ENCODE data around the gene ACKR2. TPM values are rescaled to one million over a fixed set of nuclear protein-coding genes. Genes with fewer than 3 reads are reported as not detected.
A peak's percentile ranks its signal among the peaks of the same experiment; 100 is the strongest.

The ACKR2 gene
- total RNA-seq, 1 donor, result not detected

DNA sequence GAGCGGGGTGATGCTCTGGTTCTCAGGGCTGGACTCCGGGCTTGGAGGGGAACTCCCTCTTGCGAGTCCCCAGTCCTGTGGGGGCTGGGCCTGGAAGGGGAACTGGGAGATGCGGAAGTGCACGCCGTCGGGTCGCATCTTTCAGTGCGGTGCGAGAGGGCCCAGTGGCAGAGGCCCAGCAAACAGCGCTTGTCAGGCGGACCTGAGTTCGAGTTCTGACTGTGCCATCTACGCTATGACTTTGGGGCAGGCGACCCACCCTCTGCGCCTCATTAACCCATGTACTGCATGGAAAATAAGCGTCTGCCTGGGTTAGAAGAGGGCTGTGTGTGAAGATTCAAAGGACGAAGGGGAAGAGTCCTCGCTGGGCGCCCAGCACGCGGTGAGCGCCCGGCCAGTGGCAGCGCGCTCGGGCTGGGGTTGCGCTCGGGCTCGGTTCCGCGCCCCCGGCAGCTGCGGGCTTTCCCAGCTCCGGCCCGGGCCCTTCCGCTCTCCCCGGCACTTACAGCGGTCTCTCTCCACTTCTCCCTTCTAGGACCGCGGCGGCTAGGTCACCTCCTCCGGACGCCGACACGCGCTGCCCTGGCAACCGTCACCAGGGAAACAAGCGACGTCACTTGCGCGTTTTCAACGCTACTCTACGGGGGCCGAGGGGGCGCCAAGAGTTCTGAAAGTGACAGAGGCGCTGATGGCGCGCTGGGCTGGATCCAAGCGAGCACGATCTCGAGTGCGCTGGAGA lies 36.4 kb upstream of the ACKR2 start, which contains the start of gene CCDC13:
TSS of gene CCDC13 (minus strand) at position 584 of the 739 bp plus-strand sequence. CDS start 14,908 bp downstream, outside the sequence.
- H3K4me3 ChIP-seq (ENCODE audit: insufficient read depth, low read length), result peak within 1 kb of the TSS; percentile 68
- peaks cover 10% of the 10 kb centered on the region for H3K4me1 ChIP-seq (ENCODE audit: insufficient read depth, low read length)
- no peak within 1 kb of the TSS for H3K27ac ChIP-seq (ENCODE audit: low read depth, low read length)
- H4K20me1 ChIP-seq (ENCODE audit: insufficient read depth, low read length), result no peaks in the 10 kb centered on the region
- no peaks in the 10 kb centered on the region for H3K36me3 ChIP-seq (ENCODE audit: insufficient read depth, low read length)
- H3K9me3 ChIP-seq (ENCODE audit: low read depth, low read length), result no peaks in the 10 kb centered on the region
- TF ChIP-seq, protein P1, sequence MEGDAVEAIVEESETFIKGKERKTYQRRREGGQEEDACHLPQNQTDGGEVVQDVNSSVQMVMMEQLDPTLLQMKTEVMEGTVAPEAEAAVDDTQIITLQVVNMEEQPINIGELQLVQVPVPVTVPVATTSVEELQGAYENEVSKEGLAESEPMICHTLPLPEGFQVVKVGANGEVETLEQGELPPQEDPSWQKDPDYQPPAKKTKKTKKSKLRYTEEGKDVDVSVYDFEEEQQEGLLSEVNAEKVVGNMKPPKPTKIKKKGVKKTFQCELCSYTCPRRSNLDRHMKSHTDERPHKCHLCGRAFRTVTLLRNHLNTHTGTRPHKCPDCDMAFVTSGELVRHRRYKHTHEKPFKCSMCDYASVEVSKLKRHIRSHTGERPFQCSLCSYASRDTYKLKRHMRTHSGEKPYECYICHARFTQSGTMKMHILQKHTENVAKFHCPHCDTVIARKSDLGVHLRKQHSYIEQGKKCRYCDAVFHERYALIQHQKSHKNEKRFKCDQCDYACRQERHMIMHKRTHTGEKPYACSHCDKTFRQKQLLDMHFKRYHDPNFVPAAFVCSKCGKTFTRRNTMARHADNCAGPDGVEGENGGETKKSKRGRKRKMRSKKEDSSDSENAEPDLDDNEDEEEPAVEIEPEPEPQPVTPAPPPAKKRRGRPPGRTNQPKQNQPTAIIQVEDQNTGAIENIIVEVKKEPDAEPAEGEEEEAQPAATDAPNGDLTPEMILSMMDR (IDR thresholded peaks at IDR 0.05; ENCODE audit: extremely low read depth, low read depth, low read length), result no peak
- peak; percentile 97 for DNase-seq (ENCODE audit: insufficient read length, low spot score, missing footprints)
- peak within 1 kb of the TSS; percentile 92 for H2AFZ ChIP-seq (ENCODE audit: low read length)
- peak within 1 kb of the TSS; percentile 75 for H3K4me2 ChIP-seq (ENCODE audit: insufficient read depth, low read length)
- H3K79me2 ChIP-seq (ENCODE audit: insufficient read depth, low read length), result no peaks in the 10 kb centered on the region
- peaks cover 2% of the 10 kb centered on the region for H3K27me3 ChIP-seq (ENCODE audit: insufficient read depth, low read length)

DNA sequence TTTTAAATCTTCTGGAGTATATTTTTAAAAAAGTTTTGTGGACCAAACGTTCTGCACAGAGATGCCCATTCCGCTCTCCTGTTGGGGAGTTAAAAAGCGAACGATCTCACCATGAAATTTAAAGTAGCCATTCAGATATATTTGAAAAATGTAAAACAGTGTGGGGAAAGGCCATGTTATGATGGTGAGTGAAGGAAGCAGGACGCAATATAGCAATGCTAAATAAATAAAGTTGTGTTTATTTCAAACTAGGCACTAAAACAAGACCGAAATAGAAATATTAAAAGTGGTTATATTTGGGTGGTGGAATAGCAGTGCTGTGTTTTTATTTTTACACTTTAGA lies 35.9 kb upstream of the ACKR2 start:
- Histone ChIP-seq H3K36me3 (ENCODE audit: insufficient read depth, low read length) (no peaks in the 10 kb centered on the region), H2AFZ (ENCODE audit: low read length) (peak overlapping the region; percentile 92), H3K9me3 (ENCODE audit: low read depth, low read length) (no peaks in the 10 kb centered on the region), H3K4me3 (ENCODE audit: insufficient read depth, low read length) (peak overlapping the region; percentile 68), H3K4me2 (ENCODE audit: insufficient read depth, low read length) (peak overlapping the region; percentile 75), H4K20me1 (ENCODE audit: insufficient read depth, low read length) (no peaks in the 10 kb centered on the region), H3K4me1 (ENCODE audit: insufficient read depth, low read length) (peaks cover 15% of the 10 kb centered on the region), H3K27ac (ENCODE audit: low read depth, low read length) (no peak overlapping the region), H3K27me3 (ENCODE audit: insufficient read depth, low read length) (peaks cover 2% of the 10 kb centered on the region), H3K79me2 (ENCODE audit: insufficient read depth, low read length) (no peaks in the 10 kb centered on the region)
- TF ChIP-seq, protein P1 (IDR thresholded peaks at IDR 0.05; ENCODE audit: extremely low read depth, low read depth, low read length), result no peak
- no peak for DNase-seq (ENCODE audit: insufficient read length, low spot score, missing footprints)

DNA sequence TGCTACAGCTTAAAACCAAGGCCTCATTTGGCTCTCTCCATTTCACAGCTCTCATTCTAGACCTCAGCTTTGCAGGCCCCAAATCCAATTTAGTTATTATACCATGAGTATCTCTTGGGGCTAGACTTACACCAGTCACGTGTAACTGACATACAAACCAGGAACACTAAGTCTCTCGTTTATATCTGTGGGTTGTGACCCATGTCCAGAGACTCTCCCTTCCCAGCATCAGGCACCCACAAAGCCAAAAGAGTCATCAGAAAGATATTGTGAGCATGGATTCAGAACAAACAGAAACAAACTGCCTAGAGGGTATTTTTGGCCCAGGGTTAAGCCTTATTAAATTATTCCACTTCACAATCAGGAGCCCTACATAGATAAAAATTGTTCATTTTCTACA lies 30.6 kb upstream of the ACKR2 start:
- no peaks in the 10 kb centered on the region for H3K36me3 ChIP-seq (ENCODE audit: insufficient read depth, low read length)
- H3K9me3 ChIP-seq (ENCODE audit: low read depth, low read length), result no peaks in the 10 kb centered on the region
- no peak overlapping the region for H3K4me3 ChIP-seq (ENCODE audit: insufficient read depth, low read length)
- H3K4me2 ChIP-seq (ENCODE audit: insufficient read depth, low read length), result peak overlapping the region; percentile 48
- no peaks in the 10 kb centered on the region for H3K79me2 ChIP-seq (ENCODE audit: insufficient read depth, low read length)
- no peak overlapping the region for H2AFZ ChIP-seq (ENCODE audit: low read length)
- peaks cover 32% of the 10 kb centered on the region for H3K4me1 ChIP-seq (ENCODE audit: insufficient read depth, low read length)
- H4K20me1 ChIP-seq (ENCODE audit: insufficient read depth, low read length), result peaks cover 4% of the 10 kb centered on the region
- TF ChIP-seq, protein P1 (IDR thresholded peaks at IDR 0.05; ENCODE audit: extremely low read depth, low read depth, low read length), result no peak
- no peaks in the 10 kb centered on the region for H3K27me3 ChIP-seq (ENCODE audit: insufficient read depth, low read length)
- DNase-seq (ENCODE audit: insufficient read length, low spot score, missing footprints), result peak; percentile 88
- H3K27ac ChIP-seq (ENCODE audit: low read depth, low read length), result peak overlapping the region; percentile 73

DNA sequence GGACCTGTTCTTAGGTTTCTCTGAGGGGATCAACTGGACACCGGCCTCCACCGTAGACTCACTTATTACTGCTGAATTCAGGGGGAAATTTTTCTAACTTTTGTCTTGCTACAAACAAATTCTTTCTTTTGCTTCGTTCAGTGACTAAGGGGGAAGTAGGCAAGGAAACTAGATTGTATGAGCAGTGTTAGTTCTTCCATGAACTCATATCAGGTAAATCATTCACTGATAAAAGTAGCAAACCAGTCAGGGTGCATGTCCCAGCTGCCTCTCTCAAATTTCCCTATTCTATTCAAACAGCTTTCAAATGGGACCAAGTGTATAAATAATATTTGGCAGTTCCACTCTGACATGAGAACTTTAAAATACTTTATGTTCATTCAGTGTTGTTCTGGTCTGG lies 28.8 kb upstream of the ACKR2 start:
- no peak for DNase-seq (ENCODE audit: insufficient read length, low spot score, missing footprints)
- no peak overlapping the region for H3K4me2 ChIP-seq (ENCODE audit: insufficient read depth, low read length)

More for the DNA sequence above, 28.8 kb upstream of the ACKR2 start:
- Histone ChIP-seq H3K27me3 (ENCODE audit: insufficient read depth, low read length) (no peaks in the 10 kb centered on the region), H3K9me3 (ENCODE audit: low read depth, low read length) (no peaks in the 10 kb centered on the region), H3K79me2 (ENCODE audit: insufficient read depth, low read length) (no peaks in the 10 kb centered on the region), H3K4me3 (ENCODE audit: insufficient read depth, low read length) (no peak overlapping the region), H3K27ac (ENCODE audit: low read depth, low read length) (peak overlapping the region; percentile 40), H3K4me1 (ENCODE audit: insufficient read depth, low read length) (peaks cover 31% of the 10 kb centered on the region), H2AFZ (ENCODE audit: low read length) (no peak overlapping the region), H4K20me1 (ENCODE audit: insufficient read depth, low read length) (peaks cover 4% of the 10 kb centered on the region), H3K36me3 (ENCODE audit: insufficient read depth, low read length) (peaks cover 4% of the 10 kb centered on the region)
- TF ChIP-seq, protein P1 (IDR thresholded peaks at IDR 0.05; ENCODE audit: extremely low read depth, low read depth, low read length), result no peak
